ENCODE results near the gene MAPKAPK2.

MAPKAPK2 gene

DNA sequence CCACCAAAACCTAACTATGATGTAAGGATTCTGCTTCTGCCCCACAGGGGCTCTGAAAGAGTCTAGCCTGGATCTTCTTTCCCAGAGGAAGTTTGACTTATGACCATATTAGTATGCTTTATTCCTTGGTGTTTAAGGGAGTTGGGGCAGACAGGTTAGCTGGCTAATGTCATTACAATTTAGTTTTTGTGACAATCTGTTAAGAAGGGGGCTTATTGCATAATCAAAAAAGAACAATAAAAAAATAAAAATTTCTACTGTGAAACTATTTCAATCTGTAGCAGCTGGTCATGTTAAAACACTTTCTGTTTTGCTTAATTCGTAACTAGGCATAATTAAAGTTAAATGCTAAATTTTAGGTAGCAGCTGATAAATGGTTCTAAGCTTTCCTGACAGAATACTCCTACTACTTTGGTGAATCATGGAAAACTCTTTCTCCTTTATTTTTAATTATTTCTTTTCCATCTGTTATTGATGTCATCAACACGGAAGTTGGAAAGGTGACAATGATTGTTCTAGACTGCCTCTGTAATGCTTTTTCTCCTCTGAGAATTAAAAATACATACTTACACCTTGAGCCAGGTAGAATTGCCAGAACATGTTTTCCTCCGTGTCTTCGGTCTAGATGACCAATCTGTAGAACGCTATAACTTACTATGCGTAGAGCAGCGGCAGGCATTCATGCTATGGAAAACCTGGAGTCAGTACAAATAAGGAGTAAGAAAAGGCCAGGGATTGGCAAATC, 30.8 kb upstream of the MAPKAPK2 start:
- H3K9me3 ChIP-seq (ENCODE audit: control insufficient read depth, insufficient read depth, low read depth, low read length) = no peaks in the 10 kb centered on the region
- peaks cover 8% of the 10 kb centered on the region for H3K4me1 ChIP-seq (ENCODE audit: control insufficient read depth, insufficient read depth, low read length)
- peaks cover 0 to 21% of the 10 kb centered on the region in 2 experiments; a peak in 1 of 3 replicates for H3K36me3 ChIP-seq (ENCODE audit: control insufficient read depth in 2 of 2, insufficient read depth in 1 of 2, low read length in 2 of 2)
- TF ChIP-seq ZNF624 (tag by site-specific recombination; IDR thresholded peaks at IDR 0.05) (no peak), ZNF174 (tag by site-specific recombination; IDR thresholded peaks at IDR 0.05) (no peak), ZBTB26 (tag by site-specific recombination; optimal IDR thresholded peaks at IDR 0.05) (no peak), ZNF292 (tag by site-specific recombination; IDR thresholded peaks at IDR 0.05; ENCODE audit: borderline replicate concordance, low read depth) (no peak), BCL11A (tag by site-specific recombination; IDR thresholded peaks at IDR 0.05; ENCODE audit: low read depth) (no peak), ZNF140 (tag by site-specific recombination; IDR thresholded peaks at IDR 0.05) (no peak), ZNF792 (tag by site-specific recombination; IDR thresholded peaks at IDR 0.05) (no peak), SCRT2 (tag by site-specific recombination; IDR thresholded peaks at IDR 0.05) (no peak), ZNF629 (tag by site-specific recombination; IDR thresholded peaks at IDR 0.05) (no peak), ZNF530 (tag by site-specific recombination; IDR thresholded peaks at IDR 0.05; ENCODE audit: low read depth) (no peak), GLI4 (tag by site-specific recombination; IDR thresholded peaks at IDR 0.05) (no peak), ZNF660 (tag by site-specific recombination; IDR thresholded peaks at IDR 0.05) (no peak), ZNF366 (tag by site-specific recombination; conservative IDR thresholded peaks at IDR 0.05) (no peak), ZNF335 (tag by site-specific recombination; conservative IDR thresholded peaks at IDR 0.05) (no peak), ZNF114 (tag by site-specific recombination; IDR thresholded peaks at IDR 0.05) (no peak), ZNF280D (tag by site-specific recombination; IDR thresholded peaks at IDR 0.05) (no peak), ZFP37 (tag by site-specific recombination; IDR thresholded peaks at IDR 0.05) (no peak), ZNF324 (tag by site-specific recombination; IDR thresholded peaks at IDR 0.05) (no peak)
- TF ChIP-seq, protein P1, sequence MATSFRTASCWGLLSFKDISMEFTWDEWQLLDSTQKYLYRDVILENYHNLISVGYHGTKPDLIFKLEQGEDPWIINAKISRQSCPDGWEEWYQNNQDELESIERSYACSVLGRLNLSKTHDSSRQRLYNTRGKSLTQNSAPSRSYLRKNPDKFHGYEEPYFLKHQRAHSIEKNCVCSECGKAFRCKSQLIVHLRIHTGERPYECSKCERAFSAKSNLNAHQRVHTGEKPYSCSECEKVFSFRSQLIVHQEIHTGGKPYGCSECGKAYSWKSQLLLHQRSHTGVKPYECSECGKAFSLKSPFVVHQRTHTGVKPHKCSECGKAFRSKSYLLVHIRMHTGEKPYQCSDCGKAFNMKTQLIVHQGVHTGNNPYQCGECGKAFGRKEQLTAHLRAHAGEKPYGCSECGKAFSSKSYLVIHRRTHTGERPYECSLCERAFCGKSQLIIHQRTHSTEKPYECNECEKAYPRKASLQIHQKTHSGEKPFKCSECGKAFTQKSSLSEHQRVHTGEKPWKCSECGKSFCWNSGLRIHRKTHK (tag by site-specific recombination; IDR thresholded peaks at IDR 0.05) = no peak
- TF ChIP-seq, protein P2, sequence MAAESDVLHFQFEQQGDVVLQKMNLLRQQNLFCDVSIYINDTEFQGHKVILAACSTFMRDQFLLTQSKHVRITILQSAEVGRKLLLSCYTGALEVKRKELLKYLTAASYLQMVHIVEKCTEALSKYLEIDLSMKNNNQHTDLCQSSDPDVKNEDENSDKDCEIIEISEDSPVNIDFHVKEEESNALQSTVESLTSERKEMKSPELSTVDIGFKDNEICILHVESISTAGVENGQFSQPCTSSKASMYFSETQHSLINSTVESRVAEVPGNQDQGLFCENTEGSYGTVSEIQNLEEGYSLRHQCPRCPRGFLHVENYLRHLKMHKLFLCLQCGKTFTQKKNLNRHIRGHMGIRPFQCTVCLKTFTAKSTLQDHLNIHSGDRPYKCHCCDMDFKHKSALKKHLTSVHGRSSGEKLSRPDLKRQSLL (tag by site-specific recombination; IDR thresholded peaks at IDR 0.05) = no peak
- H3K4me3 ChIP-seq (ENCODE audit: low read depth, low read length) = no peak overlapping the region
- H3K27ac ChIP-seq (ENCODE audit: extremely low read depth, low read depth, low read length) = no peak overlapping the region
- ChIA-PET POLR2A (no interaction called here), CTCF (interaction anchor here (0.6 to 25.1 kb wide), 3 partner anchors 10 to 542 kb away, joined by 4 to 380 read pairs (median 77); partner anchors contain the start of gene DYRK3)

Data from HEK293 (cell line).